Stimulated activated naive CD8-positive, alpha-beta T cell treated with anti-CD3 and anti-CD28 coated beads, Interleukin-15, Interleukin-2, amounts not matched to agents 100 U/mL and 50 U/mL, for 24 hours (primary cell): ENCODE data around the gene SFN.
"Not testable (repeated sequence)": the region's sequence is repeated elsewhere in the genome, so short reads cannot be mapped to it uniquely, and the experiment has no call there.

Source experiments
- ATAC-seq: fragments of 150-1000 bp; cut with Tn5 transposase; one replicate; pipeline ENCODE4 v1.10.0; 2021
- DNase-seq: peaks from one replicate; pipeline ENCODE4 v3.0.0; 2021

SFN gene

GRCh38 chr1:26862781-26863684 is at the start of gene SFN:
TSS of gene SFN (plus strand) at chr1:26863149. CDS start at chr1:26863213, 64 bp downstream.
- ATAC-seq (no peak), DNase-seq (peak; percentile 75)

GRCh38 chr1:26814377-26814776 is 48.6 kb upstream of the SFN start:
- no peak for ATAC-seq
- no peak for DNase-seq

- no peak for ATAC-seq
- no peak for DNase-seq
These were observed 48.1 kb upstream of the SFN start for GRCh38 chr1:26814893-26815292.

- ATAC-seq: peak; percentile 90
- DNase-seq: no peak
These were observed 42.1 kb upstream of the SFN start for GRCh38 chr1:26820784-26821269.

GRCh38 chr1:26822737-26823395 is 40.1 kb upstream of the SFN start:
- ATAC-seq (no peak), DNase-seq (no peak)

GRCh38 chr1:26824731-26825130 is 38.2 kb upstream of the SFN start:
- ATAC-seq (no peak), DNase-seq (no peak)

- ATAC-seq (peak; percentile 83), DNase-seq (peak; percentile 85)
These were observed 36.5 kb upstream of the SFN start, which contains the start of gene ZDHHC18 for GRCh38 chr1:26826261-26827105. TSS of gene ZDHHC18 (plus strand) at chr1:26826688. CDS start at chr1:26826805, 117 bp downstream.

GRCh38 chr1:26827106-26827604 is 35.8 kb upstream of the SFN start:
- DNase-seq (peak; percentile 32), ATAC-seq (no peak)

GRCh38 chr1:26827663-26828062 is 35.3 kb upstream of the SFN start:
- DNase-seq (no peak), ATAC-seq (no peak)

GRCh38 chr1:26828411-26828991 is 34.4 kb upstream of the SFN start:
- DNase-seq: peak; percentile 39
- peak; percentile 44 for ATAC-seq

GRCh38 chr1:26829184-26829911 is 33.6 kb upstream of the SFN start:
- ATAC-seq (no peak), DNase-seq (no peak)

GRCh38 chr1:26831059-26831458 is 31.9 kb upstream of the SFN start:
- no peak for ATAC-seq
- no peak for DNase-seq

GRCh38 chr1:26831546-26832248 is 31.3 kb upstream of the SFN start:
- no peak for ATAC-seq
- no peak for DNase-seq

- DNase-seq (no peak), ATAC-seq (no peak)
These were observed 30.5 kb upstream of the SFN start for GRCh38 chr1:26832249-26832960.

- ATAC-seq (peak; percentile 94), DNase-seq (peak; percentile 84)
These were observed 29.2 kb upstream of the SFN start for GRCh38 chr1:26833432-26834405.

GRCh38 chr1:26837665-26838064 is 25.3 kb upstream of the SFN start:
- not testable (repeated sequence) for DNase-seq, ATAC-seq

GRCh38 chr1:26838474-26839338 is 24.2 kb upstream of the SFN start:
- peak; percentile 85 for ATAC-seq
- peak; percentile 44 for DNase-seq
